Measurements from ENCODE around the gene LRIT3.
"Not testable (repeated sequence)": the region's sequence is repeated elsewhere in the genome, so short reads cannot be mapped to it uniquely, and the experiment has no call there.

The LRIT3 gene

DNA sequence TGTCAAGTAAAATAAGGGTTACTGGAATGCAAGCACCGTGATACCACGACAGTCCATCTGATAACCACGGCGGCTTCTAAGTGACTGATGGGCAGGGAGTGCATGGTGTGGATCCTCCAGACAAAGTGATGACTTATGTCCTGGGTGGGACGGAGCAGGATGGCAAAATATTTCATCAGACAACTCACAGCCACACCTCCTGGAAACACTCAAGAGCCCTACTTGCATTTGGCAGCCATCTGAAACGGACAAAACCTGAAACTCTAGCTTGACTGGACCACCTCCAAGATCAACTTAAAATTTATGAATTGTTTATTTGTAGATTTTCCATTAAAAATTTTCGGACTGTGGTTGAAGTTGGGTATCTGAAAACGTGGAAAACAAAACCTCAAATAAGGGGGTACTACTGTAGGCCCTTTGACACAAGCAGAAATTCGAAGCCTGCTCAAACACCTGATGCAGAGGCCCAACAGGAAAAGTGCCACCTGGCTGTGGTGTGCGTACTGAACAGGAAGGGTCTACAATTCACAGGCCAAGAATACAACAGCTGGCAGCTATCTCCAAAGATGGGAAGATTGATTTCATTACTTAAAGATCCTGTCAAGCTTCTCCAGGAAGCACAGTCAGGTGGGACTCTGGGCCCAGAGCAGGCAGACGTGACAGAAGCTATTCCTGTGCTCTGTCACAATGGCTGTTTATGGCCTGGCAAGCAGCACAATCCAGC is 26.0 kb downstream of the LRIT3 start:
- H4K20me1 ChIP-seq (ENCODE audit: control insufficient read depth, insufficient read depth, low read depth, low read length), result no peaks in the 10 kb centered on the region
- TF ChIP-seq, protein P1, sequence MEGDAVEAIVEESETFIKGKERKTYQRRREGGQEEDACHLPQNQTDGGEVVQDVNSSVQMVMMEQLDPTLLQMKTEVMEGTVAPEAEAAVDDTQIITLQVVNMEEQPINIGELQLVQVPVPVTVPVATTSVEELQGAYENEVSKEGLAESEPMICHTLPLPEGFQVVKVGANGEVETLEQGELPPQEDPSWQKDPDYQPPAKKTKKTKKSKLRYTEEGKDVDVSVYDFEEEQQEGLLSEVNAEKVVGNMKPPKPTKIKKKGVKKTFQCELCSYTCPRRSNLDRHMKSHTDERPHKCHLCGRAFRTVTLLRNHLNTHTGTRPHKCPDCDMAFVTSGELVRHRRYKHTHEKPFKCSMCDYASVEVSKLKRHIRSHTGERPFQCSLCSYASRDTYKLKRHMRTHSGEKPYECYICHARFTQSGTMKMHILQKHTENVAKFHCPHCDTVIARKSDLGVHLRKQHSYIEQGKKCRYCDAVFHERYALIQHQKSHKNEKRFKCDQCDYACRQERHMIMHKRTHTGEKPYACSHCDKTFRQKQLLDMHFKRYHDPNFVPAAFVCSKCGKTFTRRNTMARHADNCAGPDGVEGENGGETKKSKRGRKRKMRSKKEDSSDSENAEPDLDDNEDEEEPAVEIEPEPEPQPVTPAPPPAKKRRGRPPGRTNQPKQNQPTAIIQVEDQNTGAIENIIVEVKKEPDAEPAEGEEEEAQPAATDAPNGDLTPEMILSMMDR (IDR thresholded peaks at IDR 0.05; ENCODE audit: low read depth, low read length, poor library complexity, severe bottlenecking), result no peak
- no peak for TF ChIP-seq EZH2phosphoT487 (IDR thresholded peaks at IDR 0.05; ENCODE audit: borderline replicate concordance, low read length)
- no peaks in the 10 kb centered on the region for H3K9me2 ChIP-seq (replicated peaks; ENCODE audit: control insufficient read depth, low read length)
- H3K4me1 ChIP-seq (ENCODE audit: control insufficient read depth, low read length), result no peaks in the 10 kb centered on the region
- H3K4me3 ChIP-seq (ENCODE audit: low read length), result no peak overlapping the region
- H3F3A ChIP-seq (ENCODE audit: control insufficient read depth, insufficient read depth), result no peaks in the 10 kb centered on the region
- H3K36me3 ChIP-seq (ENCODE audit: control insufficient read depth, low read length), result no peaks in the 10 kb centered on the region
- H3K27me3 ChIP-seq (ENCODE audit: control insufficient read depth, low read length), result no peaks in the 10 kb centered on the region
- H3K9me3 ChIP-seq (ENCODE audit: control insufficient read depth, insufficient read depth, low read length), result no peaks in the 10 kb centered on the region
- no peak overlapping the region for H3K4me2 ChIP-seq (ENCODE audit: low read length)
- H3K27ac ChIP-seq (ENCODE audit: low read depth, low read length), result no peak overlapping the region
- no peaks in the 10 kb centered on the region for H3K79me2 ChIP-seq (ENCODE audit: control insufficient read depth, low read length)

DNA sequence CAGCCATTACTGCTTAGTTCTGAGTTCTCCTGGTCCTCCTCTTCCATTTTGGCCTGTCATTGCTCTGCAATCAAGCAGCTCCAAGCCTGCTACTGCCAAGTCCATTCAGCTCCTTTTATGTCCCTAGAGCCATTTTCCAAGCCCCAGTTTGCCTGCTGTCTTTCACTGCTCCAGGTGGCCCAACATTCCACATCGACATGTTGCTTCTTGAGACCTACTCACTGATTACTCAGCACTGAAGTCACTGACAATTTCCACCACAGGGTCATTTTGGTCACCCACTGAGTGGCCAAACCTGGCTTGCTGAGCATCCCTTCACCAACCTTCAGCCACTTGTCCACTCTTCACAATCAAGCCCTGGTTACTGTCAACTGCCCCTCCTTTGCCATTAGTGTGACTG is 27.2 kb downstream of the LRIT3 start:
- Histone ChIP-seq H4K20me1 (ENCODE audit: control insufficient read depth, insufficient read depth, low read depth, low read length) (no peaks in the 10 kb centered on the region), H3K4me1 (ENCODE audit: control insufficient read depth, low read length) (no peaks in the 10 kb centered on the region), H3K79me2 (ENCODE audit: control insufficient read depth, low read length) (no peaks in the 10 kb centered on the region), H3K27ac (ENCODE audit: low read depth, low read length) (no peak overlapping the region), H3K9me2 (replicated peaks; ENCODE audit: control insufficient read depth, low read length) (no peaks in the 10 kb centered on the region), H3K4me3 (ENCODE audit: low read length) (no peak overlapping the region), H3K36me3 (ENCODE audit: control insufficient read depth, low read length) (no peaks in the 10 kb centered on the region), H3K4me2 (ENCODE audit: low read length) (no peak overlapping the region), H3K27me3 (ENCODE audit: control insufficient read depth, low read length) (no peaks in the 10 kb centered on the region), H3F3A (ENCODE audit: control insufficient read depth, insufficient read depth) (no peaks in the 10 kb centered on the region), H3K9me3 (ENCODE audit: control insufficient read depth, insufficient read depth, low read length) (no peaks in the 10 kb centered on the region)
- TF ChIP-seq, protein P1 (IDR thresholded peaks at IDR 0.05; ENCODE audit: low read depth, low read length, poor library complexity, severe bottlenecking), result no peak
- TF ChIP-seq EZH2phosphoT487 (IDR thresholded peaks at IDR 0.05; ENCODE audit: borderline replicate concordance, low read length), result no peak

DNA sequence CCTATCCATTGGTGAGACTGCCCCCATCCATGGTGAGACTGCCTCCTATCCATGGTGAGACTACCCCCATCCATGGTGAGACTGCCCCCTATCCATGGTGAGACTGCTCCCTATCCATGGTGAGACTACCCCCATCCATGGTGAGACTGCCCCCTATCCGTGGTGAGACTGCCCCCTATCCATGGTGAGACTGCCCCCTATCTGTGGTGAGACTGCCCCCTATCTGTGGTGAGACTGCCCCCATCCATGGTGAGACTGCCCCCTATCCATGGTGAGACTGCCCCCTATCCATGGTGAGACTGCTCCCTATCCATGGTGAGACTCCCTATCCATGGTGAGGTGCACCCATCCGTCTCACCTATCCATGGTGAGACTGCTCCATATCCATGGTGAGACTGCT is 27.6 kb downstream of the LRIT3 start:
- not testable (repeated sequence) for H4K20me1 ChIP-seq (ENCODE audit: control insufficient read depth, insufficient read depth, low read depth, low read length); H3K27me3 ChIP-seq (ENCODE audit: control insufficient read depth, low read length); H3K9me3 ChIP-seq (ENCODE audit: control insufficient read depth, insufficient read depth, low read length); H3F3A ChIP-seq (ENCODE audit: control insufficient read depth, insufficient read depth); H3K4me1 ChIP-seq (ENCODE audit: control insufficient read depth, low read length); H3K4me3 ChIP-seq (ENCODE audit: low read length); H3K79me2 ChIP-seq (ENCODE audit: control insufficient read depth, low read length); H3K36me3 ChIP-seq (ENCODE audit: control insufficient read depth, low read length); H3K4me2 ChIP-seq (ENCODE audit: low read length); H3K27ac ChIP-seq (ENCODE audit: low read depth, low read length); H3K9me2 ChIP-seq (replicated peaks; ENCODE audit: control insufficient read depth, low read length)
- TF ChIP-seq, protein P1 (IDR thresholded peaks at IDR 0.05; ENCODE audit: low read depth, low read length, poor library complexity, severe bottlenecking), result peak; percentile 35
